GM21529 (cell line): ENCODE results near the gene TREML4.
"Not testable (repeated sequence)": the region's sequence is repeated elsewhere in the genome, so short reads cannot be mapped to it uniquely, and the experiment has no call there.

Experiments
- ATAC-seq: cut with Tn5 transposase; IDR thresholded peaks from one replicate; pipeline ENCODE4 v1.9.1; 2021; ENCODE audit not compliant: unreplicated experiment

TREML4 gene

DNA sequence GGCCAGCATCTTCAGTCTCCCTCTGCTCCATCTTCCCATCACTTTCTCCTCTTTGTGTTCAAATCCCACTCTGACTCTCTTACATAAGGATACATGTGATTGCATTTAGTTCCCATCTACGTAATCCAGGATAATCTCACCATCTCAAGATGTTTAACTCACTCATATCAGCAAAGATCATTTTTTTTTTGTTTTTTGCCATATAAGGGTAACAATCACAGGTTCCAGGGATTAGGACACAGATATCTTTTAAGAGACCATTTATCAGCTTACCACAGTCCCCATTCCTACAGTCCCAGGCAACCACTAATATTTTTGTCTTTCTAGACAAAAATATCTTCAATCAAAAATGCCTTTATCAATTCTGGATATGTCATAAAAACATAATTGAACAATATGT is 24.0 kb upstream of the TREML4 start:
- ATAC-seq, result no peak

DNA sequence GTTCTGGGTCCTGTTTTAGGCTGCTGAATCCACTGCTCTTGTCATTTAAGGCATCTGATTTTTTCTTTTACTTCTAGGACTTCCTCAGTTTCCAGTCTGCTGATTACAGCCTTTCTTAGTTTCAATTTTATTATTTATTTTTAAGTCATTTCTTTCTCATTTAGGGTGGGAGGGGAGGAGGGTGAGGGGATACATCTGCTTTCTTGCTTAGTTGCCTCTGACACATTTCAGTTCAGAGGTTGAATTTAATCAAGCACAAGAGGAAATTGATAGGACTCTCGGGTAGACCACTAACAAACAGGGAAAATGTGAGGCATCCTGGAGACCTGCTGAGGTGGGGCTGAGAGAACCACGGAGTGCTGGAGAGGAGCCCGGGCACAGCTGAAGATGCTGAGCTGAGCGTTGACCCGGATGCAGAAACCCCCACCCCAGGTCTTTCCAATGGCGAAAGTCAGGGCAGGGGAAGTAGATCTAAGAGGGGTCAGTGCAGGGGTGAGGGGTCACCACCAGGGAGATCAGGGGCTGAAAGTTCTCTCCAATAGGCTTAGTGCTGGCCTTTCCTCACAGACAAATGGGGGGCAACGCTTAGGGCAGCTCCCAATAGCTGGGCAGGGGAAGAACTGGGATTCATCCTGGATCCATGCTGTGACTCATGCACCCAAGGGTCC is 19.6 kb upstream of the TREML4 start:
- no peak for ATAC-seq

DNA sequence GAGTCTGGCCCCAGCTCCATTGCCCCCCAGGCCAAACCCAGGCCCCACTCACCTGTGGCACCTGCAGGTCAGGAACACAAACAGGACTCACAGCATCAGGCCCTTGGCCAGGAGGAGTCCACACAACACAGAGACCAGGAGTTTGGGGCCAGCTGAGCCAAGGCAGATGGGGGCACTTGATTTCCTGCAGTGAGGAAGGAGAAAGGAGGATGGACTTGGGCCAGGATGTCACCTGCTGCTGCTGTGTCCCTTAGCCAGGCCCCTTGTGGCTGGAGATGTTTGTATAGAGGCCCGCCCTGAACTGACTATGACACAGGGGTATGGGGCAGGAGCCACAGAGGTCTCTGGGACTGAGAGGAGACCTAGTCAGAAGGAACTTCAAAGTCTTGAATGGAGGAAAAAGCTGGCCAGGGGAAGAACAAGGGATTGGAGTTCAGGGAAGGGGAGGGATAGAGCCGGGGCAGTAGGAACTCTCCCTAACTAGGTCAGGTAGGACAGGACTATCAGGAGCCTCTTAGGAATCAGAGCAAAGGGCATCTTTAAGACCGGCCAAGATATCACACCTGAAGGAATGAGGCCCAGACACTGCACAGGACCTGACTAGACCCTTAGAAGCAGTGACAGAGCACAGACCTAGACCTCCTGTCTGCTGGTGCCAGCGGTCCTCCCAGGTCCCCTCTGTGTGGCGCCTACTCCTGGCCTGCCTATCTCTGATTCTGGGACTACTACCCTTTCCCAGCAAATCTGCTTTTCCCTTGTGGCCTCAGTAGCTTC is 18.4 kb upstream of the TREML4 start:
- ATAC-seq, result no peak

DNA sequence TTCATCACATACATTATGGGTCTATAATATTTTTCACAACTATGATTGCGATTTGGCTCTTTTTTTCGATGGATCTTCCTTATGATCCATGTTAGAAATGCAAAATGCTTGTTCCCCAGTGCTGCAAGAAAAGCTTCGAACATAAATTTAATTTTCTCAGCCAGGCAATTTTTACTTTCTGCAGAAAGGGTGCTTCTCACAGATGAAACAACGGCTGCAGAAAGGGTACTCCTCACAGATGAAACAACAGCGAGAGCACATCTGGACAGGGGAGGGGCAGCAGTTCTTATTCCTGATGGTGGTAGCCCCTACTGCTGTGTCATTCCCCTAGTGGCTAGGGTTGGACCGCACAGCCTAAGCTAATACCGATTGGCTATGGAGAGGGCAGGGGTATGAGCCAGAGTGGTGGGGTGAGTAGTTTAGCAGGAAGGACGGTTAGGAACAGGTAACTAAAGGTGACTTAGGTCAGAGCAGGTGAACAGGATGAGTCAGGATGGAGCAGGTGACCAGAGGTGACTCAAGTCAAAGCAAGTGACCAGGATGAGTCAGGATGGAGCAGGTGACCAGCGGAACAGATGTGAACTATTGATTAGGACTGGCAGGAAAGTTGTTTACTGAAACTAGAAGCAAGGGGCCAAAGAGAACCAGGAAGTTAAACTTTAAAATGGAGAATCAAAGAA is 13.4 kb upstream of the TREML4 start:
- no peak for ATAC-seq

DNA sequence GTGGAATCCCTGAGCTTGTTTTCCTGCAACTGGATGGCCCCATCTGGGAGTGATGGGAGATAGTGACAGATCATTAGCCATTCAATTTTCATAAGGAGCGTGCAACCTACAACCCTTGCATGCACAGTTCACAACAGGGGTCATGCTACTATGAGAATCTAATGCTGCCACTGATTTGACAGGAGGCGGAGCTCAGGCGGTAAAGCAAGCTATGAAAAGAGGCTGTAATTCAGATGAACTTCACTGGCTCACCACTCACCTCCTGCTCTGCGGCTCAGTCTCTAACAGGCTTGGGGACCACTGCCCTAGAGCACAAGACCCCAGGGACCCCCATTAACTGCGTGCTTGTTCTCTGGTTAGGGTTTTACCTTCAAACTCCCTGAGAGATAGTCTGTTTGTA is 12.4 kb upstream of the TREML4 start:
- ATAC-seq, result no peak

DNA sequence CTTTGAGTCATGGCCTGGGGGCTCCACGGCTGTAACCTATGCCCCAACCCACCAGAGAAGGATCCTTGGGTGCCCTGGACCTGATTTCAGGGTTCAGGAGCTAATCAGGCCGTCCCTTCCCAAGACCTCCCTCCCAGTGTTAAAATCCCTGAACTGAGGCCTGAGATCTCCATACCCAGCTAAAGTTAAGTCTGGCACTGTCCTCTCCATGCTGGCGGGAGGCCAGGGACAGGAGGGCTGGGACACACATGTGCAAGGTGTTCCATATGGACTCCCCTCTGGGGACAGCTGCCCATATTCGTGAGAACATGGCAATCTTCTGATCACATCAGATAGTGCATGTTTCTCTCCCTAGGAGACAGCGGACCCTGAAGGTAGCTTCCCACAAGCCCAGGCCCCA is 11.5 kb upstream of the TREML4 start:
- ATAC-seq, result no peak

DNA sequence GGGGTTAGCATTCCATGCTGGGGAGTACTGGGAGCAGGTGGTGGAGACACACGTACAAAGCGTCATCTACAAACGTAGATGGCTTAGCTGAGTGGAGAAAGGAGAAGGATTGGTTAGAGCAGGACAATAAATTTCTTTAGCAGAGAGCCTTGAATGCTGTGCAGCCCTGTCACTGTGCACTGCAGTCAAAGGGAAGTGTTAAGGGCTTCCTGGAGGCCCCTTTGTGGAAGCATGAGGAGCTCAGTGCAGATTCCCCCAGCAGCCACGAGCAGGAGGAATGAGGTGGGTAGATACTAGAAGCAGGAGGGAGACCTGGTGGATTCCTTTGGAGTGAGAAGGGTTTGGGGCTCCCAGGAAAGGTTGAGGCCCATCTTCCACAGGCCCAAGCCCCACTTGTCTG is 6.1 kb upstream of the TREML4 start:
- ATAC-seq, result no peak

DNA sequence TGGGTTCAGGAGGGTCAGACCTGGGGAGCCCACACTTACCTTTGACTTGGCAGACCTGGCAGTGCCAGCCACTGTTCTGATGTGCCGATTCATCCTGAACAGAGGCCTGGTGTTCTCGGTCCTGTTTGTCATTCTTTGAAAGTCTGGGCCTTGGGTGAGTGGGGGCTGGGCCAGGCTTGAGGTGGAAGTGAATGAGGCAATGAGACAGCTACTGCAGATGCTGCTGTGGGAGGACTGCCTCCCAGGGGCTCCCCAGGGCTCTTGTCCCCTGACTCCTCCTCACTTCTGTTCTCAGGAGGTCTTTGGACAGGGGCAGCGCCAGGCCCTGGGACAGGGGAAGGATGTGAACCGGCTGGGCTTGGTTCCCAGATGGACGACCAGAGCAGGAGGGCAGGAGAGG is 5.6 kb upstream of the TREML4 start:
- ATAC-seq, result no peak

DNA sequence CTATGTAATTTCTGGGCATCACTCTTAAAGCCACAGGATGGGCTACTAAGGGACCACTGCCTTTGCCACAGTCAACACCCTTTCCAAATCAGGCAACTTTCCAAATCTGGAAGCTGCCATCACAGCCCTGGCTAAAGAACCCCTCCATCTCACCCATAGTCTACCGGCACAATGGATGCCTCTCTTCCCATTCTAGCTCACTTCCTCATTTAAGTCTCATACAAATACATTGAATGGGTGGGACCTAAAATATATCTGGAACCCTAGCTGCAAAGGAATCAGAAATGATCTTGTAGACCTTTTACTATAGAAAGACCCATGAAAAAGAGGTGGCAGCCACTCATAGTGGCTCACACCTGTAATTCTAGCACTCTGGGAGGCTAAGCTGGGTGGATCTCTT is 3.3 kb upstream of the TREML4 start:
- no peak for ATAC-seq

DNA sequence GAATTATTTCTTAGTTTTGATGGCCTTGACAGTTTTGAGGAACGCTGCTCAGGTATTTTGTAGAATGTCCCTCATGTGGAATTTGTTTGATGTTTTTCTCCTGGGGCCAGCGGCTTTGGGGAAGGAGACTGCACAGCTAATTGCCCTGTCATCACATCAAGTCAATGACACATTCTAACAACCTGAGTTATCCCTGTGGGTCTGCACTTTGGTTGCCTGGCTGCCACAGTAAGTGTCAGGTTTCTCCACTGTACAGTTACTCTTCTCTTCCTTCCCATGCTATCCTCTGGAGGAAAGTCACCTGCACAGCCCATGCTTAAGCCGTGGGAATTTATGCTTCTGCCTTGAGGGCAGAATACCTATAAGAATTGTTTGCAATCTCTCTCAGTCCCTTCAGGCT is 1.4 kb upstream of the TREML4 start:
- no peak for ATAC-seq

DNA sequence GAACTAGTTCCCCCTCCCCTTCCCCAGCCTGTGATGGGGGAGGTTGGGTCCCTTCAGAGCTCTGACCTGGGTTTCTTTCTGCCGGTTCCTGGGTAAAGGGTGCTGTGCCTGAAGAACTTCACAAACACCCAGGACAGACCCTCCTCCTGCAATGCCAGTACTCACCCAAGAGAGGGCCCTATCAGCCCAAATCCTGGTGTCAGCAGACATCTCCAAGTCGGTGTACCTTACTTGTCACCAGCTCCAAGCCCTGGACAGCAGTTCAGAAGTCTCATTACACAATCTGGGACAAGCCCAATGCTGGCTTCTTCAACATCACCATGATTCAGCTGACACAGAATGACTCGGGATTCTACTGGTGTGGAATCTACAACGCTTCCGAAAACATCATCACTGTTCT is 467 bp downstream of the TREML4 start:
- no peak for ATAC-seq

DNA sequence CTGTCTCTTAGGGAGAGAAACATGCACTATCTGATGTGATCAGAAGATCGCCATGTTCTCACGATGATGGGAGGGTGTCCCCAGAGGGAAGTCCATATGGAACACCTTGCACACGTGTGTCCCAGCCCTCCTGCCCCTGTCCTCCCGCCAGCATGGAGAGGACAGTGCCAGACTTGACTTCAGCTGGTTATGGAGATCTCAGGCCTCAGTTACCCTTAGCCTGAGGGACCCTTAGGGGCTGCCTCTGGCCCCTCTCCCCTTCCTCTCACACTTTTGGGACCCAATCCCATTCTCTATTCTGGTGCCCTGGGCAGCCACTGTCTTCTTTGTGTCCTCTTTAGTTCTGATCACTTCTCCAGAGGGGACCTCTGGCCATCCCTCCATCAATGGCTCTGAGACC is 1.6 kb downstream of the TREML4 start:
- ATAC-seq, result no peak

DNA sequence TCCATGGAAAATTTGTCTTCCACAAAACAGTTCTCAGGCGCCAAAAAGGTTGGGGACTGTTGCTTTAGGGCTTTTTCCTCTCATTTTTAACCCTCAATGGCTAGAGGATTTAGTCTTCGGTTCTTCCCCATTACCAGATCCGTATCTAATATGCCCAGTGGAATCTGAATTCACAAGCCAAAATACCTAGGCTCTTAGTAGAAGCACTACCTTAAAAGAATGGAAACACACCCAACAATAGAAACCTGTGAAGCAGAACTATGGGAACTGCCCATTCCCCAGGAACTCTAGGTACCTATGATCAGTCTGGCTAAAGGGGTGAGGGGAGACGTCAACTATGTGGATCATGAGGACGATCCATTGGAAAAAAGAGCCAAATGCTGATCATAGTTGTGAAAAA is 3.1 kb downstream of the TREML4 start:
- no peak for ATAC-seq

DNA sequence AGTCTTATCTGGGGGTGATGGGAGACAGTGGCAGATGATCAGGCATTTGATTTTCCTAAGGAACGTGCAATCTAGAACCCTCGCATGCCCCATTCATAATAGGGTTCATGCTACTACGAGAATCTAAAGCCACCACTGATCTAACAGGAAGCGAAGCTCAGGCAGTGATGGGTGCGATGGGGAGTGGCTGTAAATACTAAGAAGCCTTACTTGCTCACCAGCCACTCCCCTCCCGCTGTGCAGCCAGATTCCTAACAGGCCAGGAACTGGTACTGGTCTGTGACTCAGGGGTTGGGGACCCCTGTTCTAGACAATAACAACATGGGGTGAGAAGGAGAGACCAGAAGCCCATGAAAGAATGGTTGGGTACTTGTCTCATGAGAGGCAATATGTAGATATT is 4.5 kb downstream of the TREML4 start:
- ATAC-seq, result no peak

DNA sequence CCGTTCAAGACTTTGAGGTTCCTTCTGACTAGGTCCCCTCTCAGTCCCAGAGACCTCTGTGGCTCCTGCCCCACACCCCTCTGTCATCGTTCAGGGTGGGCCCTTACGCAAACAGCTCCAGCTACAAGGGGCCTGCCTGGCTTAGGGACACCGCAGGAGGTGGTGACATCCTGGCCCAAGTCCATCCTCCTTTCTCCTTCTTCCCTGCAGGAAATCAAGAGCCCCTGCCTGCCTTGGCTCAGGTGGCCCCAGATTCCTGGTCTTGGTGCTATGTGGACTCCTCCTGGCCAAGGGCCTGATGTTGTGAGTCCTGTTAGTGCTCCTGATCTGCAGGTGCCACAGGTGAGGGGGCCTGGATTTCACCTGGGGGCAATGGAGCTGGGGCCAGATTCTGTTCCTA is 8.1 kb downstream of the TREML4 start:
- no peak for ATAC-seq

DNA sequence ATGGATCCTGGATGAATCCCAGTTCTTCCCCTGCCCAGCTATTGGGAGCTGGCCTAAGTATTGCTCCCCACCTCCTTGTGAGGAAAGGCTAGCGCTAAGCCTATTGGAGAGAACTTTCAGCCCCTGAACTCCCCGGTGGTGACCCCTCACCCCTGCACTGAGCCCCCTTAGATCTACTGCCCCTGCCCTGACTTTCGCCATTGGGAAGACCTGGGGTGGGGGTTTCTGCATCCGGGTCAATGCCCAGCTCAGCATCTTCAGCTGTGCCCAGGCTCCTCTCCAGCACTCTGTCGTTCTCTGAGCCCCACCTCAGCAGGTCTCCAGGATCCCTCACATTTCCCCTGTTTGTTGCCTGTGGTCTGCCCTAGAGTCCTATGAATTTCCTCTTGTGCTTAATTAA is 9.0 kb downstream of the TREML4 start:
- no peak for ATAC-seq

DNA sequence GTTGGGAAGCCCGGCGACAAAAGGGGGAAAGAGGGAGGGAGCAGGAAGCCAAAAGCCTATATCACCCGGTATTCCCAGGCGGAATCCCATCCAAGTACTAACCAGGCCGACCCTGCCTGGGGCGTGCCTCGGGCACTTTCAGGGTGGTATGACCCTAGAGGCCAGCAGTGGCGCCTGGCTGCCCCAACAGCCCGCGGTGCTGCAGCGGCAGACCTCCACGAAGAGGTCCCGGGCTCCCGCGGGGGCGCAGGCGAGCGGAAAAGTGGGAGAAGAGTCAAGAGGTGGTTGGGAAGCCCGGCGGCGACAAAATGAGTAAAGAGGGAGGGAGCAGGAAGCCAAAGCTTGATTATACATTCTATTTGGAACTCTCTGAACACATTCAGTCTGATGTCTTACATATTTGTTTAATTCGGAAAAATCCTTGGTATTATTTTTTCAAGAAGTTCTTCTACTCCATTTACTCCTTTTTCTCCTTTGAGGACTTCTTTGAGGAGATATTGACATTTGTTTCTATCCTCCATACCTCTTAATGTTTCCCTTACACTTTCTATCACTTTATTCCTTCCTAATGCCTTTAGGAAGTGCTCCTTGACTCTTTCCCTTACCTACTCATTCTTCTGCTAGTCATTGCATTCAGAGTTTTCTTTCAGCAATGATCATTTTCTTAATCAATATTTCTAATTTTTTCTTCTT is 11.5 kb downstream of the TREML4 start:
- no peak for ATAC-seq

DNA sequence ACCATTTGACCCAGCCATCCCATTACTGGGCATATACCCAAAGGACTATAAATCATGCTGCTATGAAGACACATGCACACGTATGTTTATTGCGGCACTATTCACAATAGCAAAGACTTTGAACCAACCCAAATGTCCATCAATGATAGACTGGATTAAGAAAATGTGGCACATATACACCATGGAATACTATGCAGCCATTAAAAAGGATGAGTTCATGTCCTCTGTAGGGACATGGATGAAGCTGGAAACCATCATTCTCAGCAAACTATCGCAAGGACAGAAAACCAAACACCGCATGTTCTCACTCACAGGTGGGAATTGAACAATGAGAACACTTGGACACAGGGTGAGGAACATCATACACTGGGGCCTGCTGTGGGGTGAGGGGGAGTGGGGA is 18.4 kb downstream of the TREML4 start:
- ATAC-seq, result not testable (repeated sequence)

DNA sequence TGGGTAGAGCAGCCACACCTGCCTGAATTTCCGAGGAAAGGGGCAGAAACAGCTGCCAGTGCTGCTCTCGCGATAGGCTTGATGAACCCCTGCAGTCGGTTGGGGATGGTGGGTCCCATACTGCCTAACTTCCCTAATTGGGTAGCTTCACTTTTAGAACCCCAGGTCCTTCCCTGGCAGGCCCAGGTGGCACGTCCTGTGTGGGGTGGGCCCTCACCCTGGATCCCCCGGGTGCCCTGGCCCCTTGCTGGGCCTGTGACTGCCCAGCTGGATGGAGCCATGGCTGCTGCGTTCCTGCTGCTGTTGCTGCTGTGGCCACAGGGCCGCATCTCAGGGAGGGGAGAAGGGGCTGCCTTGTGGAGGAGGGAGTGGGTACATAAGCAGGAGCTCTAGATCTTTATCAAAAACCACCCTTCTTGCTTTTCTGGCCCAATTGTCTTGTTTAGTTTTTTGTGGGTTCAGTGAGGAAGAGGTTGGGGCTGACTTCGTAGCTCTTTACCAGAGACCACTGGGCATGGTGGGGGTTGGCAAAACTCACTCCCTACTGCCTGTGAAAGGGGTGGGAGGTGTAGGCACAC is 19.2 kb downstream of the TREML4 start:
- ATAC-seq, result no peak

DNA sequence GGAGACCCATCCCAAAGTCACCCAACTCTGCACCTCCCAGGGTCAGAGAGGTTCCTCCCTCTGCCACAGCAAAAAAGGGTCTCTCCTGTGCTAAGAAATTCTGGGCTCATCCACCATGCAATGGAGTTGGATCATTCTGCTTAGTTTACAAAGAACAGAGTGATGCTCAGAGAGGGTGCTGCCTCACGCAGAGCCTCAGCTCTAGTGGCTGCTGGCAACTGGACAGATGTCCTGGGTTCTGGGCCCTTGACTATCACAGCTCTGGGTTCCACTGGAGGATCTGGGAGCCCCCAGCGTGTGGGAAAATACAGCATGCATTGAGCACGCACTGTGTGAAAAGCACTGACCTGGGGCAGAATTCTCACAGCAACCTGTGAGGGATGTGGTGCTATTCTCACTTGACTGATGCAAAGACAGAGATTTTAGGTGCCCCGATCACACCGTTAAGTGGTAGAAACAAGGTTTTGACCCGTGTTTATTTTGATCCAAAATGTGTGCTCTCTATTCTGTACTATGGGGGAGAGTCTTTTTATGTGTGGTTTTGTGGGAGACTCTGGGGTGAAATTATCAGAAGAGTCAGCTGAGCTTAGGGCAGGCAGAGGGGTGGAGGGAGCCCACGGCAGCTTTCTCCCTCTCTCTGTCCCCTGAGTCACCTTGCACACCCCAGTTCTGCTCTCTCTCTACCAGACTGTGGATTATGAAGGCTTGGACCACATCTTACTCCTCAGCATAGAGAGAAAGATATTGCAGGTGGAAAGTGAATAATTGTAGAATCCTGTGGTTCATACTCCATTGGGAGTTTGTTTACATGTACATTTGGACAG is 19.9 kb downstream of the TREML4 start:
- no peak for ATAC-seq
